Activated naive CD8-positive, alpha-beta T cell treated with anti-CD3 and anti-CD28 coated beads, Interleukin-2, amount 50 U/mL, for 16 hours (primary cell): Measurements from ENCODE around the gene DDX5.
"Not testable (repeated sequence)": the region's sequence is repeated elsewhere in the genome, so short reads cannot be mapped to it uniquely, and the experiment has no call there.

Experiments used
- DNase-seq: peaks from one replicate; pipeline ENCODE4 v3.0.0-alpha.2; 2020; ENCODE audit warnings: low read depth, low spot score

The DDX5 gene

DNA sequence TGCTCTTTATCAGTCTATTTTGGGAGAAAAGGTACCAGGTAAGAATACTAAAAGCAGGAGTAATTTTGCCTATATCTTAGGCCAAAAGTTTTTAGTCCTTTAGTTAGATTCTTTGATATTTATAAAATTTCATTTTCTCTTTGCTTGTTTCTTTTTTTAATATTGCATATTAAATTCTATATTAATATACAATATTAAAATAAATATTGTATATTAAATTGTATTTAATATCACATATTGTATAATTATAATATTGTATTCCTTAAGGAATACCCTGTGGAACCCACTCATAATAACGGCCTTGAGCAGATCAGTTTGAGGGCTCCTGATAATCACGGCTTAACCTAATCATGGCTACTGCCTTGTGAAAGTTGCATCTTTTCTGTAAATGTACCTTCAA, 2.6 kb upstream of the DDX5 start:
- DNase-seq: no peak

DNA sequence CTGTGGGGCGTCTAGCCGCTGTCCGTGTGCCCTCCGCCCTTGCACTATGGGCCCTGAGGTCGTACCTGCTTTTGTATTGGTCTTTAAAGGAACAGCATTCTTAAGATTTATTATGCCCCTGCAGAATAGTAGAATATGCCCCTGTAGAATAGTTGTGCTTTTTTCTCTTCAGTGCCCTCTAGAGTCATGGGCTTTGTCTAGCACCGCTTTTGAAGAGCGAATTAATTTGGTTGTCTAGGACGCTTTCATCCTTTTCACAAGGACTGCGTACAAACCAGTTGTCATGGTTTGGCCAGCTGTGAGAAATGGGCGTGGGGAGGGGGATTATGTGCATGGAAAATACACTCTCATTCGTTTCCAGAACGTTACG, 1.3 kb upstream of the DDX5 start:
- DNase-seq: no peak

DNA sequence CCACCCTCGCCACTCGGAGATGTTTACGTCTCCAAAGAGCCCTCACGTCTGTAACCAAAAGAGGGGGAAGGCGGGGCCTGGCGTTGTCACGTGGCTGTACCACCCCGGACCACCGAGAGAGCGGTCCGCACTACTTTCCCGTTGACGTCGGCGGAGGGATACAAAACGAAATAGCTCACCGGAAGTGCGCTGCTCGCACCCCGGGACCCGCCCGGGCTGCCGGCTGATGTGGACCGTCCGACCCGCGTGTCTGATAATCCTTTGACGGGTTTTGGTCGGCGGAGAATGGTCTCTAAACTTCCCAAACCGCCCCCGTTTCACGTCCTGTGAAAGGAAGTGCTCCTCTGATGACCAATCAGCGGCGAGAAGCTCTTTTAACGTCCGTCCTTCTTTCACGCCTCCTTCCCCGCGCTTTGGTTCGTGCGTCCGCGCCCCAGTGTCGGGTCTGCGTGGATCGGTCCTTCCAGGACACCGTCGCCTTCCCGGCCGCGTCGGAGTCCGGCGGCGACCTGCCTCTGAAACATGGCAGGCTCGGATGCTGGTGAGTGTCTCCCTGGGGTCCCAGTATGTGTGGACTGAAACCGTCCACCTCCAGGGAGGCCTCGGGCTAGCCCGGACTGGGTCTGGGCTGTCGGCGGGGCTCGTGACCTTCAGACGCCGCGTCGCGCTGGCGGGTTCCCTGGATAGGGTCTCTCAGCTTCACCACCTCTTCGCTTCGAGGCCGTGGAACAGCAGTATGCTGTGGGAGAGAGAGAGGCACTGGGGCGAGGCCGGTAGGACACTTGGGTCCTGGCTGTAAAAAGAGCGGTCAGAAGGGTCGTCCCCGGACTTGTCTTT, 705 bp upstream of the DDX5 start, which contains the start of gene CEP95:
TSS of gene CEP95 (plus strand) at position 402 of the 837 bp plus-strand sequence. CDS start at position 523, 121 bp downstream.
- DNase-seq: peak; percentile 93

DNA sequence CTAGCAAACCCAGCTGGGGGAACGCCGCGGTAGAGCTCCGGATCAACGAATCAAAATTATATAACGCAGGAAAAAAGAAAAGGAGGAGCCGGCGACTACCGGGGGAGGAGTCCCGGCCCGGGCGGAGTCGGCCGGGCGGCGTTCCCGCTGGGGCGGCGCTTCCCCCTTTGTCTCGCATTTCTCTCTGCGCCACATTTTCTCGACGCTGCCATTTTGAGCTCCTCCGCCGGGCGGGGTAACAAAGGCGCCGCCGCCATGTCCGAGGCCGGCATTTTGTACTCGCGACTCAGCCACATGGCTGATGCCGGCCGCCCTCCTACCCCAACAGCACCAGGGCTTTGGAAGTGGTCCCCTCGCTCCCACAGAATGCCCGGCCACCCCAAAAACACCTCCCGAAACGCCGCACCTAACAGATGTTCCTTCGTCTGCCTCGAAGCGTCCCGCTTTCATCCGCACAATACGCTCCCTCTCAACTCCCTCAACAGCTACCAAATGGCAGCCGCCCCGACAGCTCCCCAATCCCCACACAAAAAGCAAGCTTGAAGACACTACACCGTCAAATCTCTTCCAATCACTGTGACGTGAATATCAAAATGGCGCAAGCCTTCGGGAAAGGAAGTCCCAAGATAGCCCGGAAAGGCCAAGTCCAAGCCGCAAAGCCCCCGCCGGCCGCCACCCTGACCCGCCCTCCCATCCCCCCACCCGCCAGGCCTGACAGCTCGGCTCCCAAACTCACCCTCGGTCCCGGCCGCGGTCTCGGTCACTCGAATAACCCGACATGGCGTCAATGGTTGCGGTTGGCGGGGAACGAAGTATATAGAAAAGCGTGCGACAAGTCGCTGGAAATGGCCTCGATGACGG, 519 bp downstream of the DDX5 start:
- DNase-seq: peak; percentile 71

DNA sequence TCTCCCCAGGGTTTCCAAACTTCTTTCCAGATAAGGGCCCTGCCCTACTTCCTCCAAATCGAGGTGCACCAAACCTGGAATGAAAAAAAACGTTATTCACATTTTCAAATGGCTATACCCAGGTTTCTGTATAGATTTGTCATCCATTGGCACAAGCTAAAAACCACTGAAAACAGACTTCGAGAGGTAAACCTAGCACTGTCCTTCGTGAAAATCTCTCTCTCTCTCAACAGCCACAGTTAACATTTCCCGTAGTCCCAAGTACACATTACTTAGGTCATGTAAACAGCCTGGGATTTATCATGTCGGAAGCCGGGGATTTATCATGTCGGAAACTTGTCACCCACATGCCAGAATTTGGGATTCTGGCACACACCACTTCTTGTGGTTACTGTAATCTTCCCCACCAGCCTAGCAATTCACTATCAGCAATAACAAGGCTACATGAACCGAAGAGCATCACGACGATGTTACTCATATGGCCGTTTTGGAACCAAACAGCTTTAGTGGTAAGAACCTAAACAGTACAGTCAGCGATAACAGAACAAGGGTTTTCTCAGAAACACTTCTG, 1.2 kb downstream of the DDX5 start:
- DNase-seq: no peak

DNA sequence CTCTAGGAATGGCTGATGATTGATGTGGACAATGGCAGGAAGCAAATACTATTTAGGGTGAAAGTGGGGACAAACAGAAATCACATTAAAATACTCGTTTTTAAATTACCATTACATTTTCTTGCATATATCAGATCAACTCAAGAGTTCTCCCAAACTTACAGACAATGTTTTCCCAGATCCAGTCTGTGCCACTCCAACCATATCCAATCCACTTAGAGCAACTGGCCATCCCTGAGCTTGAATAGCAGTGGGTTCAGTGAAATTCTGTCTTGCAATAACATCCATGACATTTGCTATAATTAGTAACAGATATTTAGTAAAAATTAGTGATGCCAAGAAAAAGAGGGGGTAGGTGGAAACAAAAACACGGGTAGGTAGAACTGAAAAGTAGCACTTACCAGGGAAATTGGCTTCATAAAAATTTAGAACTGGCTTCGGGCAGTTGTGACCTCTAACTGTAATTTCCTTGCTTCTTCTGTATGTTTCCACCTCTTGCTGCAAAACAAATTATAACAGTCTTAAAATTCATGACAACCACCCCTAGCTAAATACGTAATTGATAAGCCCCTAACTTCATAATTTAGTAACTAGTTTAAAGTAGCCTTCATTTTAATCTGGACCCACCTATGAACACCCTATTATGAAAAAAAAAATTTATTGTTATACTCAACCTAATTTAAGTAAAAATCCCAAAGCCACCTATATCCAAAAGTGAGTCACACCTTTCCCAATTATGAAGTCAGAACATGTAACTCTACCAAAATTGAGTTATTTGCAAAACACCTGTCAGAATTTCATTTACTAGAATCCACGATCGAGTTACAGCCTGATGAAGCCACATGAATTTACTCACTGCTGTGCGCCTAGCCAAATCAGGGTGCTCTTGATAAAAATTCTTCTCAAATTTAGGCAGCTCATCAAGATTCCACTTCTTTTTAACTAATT, 2.0 kb downstream of the DDX5 start:
- DNase-seq: no peak

DNA sequence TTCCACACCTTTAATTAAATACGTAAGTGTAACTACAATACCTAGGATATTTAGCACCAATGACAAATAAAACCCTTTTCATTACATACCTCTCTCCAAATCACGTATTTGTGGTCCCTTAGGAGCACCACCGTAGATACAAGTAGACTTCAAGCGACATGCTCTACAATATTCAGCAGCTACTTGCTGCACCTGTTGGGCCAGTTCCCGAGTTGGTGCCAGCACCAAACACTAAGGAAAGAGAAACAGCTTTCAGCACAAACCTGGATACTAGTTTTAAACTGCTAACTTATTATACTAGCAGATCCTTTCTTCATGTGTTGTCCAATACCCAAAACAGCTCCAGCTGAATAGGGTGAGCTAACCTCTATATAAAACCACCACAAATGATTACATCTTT, 2.7 kb downstream of the DDX5 start:
- DNase-seq: no peak

DNA sequence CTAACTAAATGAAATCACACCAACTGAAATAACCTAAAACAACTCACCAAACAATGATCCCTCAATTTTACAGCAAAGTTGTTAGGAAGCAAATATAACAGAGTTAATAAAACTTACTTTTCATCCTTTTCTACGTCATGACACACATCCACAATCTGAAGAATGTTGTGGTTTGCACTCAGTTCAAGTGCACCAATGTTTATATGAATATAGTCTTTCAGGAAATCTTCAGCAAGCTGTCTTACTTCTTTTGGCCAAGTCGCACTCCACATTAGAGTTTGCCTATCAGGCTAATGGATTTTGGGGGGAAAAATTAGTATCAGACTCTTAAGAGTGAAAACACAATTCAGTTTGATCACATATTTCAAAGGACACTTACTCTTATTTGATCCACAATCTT, 3.3 kb downstream of the DDX5 start:
- DNase-seq: no peak

DNA sequence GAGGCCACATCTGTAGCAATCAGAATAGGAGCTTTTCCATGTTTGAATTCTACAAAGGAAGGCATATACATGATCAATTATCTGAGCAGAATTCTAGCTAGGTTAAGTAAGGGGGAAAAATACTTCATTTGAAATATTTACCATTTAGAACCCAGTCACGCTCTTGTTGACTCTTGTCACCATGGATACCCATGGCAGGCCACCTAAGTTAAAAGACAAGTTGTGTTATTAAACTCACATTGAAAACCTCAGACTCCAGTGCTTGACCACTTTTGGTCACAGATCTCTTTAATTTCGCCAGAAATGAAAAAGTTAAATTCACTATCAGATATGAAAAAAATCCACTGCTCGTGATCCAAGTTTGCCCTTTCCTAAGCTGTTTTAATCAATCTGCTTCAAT, 4.1 kb downstream of the DDX5 start:
- no peak for DNase-seq

DNA sequence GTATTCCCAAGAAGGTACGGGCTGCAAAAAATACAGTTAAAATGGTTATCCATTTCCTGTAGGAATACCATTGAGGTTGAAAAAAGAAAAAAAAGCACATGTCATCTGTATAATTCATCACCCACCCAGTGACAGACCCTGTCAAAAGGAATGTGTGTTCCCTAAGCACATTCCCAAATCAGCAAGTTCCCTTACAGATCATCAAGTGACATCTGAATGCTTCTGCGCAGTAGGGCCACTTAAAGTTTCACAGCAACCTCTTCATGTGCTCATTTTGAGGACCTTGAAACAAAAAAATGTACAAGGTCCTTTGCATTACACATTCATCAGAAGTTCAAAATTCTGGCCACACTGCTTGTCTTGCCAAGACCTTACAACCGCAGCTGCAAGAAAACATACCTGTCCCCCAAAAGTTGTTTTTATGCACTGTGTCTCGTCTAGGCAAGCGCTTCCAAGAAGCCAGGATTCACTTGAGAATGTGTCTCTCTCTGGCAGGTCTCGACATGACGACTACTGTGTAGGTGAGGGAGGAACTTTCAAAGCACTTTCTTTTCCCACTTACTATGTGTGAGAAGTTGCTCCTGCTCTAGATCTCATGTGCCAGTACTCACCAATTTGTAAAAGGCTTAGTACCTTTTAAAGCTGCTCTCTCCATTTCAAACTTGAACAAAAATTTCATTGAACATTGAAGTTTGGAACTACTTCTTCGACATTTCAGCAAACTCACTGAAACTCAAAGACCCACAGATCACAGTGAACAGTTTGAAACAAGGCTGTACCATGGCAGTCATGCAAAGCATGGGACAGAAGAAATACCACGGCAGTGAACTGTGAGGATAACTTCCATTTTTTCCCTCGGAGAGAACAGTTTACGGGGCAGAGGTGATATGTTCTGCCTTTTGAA, 5.0 kb downstream of the DDX5 start:
- DNase-seq: no peak

DNA sequence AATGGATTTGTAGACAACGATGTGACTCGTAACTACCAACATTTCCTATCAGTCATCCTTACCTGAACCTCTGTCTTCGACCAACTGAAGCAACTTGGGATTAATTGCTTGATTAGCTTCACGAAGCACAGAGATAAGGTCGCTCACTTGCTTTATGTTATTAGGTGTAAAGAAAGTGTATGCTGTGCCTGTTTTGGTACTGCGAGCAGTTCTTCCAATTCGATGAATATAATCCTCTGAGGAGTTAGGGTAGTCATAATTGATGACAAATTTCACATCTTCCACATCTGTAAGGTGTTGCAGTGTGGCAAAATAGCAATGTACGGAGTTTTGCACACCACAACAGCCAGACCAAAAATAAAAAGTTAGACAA, 5.6 kb downstream of the DDX5 start:
- DNase-seq: no peak

DNA sequence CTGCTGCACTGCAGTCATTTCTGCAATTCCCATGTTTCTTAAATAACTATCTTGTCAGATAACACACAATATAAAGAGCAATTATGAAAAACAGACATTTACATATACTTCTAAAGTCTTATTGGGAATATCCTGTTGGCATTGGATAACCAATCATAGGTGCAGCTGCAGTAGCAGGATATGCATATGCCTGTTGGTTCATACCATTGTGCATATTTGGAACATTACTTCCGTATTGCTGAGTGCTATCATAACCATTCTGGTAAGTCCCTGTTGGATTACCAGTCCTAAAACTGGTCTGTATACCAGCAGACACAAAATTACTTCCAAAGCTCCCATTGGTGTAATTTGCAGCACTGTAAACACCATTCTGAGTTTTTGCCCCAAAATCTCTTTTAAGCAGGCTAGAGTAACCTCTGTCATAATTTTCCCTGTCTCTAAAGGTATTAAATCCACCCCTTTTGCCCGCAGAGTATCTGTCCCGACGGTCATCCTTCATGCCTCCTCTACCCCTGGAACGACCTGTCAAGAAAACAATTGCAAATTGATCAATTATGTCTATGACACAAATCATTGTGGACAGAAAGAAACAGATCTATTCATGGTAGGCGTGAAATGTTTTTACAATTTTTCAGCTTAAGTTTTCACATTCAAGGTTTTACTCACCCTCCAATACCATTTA, 6.1 kb downstream of the DDX5 start:
- DNase-seq: no peak

DNA sequence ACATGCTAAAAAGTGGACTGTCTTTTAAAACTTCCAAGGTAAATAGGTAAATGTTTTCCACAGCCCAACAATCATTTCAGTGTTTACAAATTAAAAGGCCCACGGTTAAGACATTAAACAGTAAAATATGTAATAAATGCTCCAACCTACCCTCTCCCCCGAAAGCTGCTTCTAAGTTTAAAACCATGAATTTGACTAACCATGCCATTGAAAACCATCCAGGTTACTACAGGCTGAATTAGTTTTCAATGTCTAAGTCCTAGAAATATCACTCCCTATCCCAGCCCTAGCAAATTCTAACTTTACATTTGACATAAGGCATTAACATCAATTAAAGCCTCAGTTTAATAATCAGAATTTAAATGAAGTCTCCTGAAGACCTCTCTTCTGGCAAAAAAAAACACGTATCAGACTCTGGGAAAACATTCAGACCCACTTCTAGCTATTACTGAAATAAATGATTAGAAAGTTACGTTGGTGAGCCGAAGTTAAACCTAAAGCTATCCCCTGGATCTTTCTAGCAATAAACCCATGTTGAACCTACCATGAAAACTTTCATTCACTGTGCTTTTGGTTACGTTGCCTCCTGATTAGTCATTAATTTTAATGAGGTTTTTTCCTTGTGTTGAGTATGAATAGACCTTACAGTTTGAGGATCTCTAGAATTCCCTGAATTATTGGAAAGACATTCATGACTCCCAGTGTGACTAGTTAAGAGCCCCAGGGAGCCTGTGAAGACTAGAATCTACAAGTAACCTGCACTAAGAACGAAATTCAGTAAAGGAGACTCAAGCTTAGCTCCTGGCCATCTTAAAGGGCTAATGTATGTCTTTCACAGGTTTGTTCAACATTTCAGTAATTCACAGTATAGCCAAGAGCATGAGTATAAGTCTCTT, 7.5 kb downstream of the DDX5 start:
- DNase-seq: no peak

DNA sequence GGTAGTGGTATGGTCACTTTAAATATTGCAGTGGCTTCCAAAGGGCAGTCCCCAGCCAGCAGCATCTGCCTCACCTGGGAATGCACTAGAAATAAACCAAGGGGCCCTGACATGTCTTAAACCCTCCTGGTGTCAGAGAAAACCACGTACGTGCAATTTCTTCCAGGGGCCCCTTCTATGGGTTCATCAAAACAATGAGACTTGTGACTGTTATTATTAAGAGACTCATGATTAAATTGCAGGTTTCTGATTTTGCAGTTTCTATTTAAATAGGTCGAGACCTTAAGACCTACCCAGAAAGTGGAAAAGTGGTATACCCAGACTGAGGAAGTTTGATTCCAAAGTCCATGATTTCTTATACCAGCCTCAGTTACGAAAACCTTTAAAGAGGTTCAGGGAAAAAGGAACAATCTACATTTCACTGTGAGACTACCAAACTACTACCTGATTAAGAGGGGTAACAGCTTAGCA, 8.5 kb downstream of the DDX5 start:
- no peak for DNase-seq

DNA sequence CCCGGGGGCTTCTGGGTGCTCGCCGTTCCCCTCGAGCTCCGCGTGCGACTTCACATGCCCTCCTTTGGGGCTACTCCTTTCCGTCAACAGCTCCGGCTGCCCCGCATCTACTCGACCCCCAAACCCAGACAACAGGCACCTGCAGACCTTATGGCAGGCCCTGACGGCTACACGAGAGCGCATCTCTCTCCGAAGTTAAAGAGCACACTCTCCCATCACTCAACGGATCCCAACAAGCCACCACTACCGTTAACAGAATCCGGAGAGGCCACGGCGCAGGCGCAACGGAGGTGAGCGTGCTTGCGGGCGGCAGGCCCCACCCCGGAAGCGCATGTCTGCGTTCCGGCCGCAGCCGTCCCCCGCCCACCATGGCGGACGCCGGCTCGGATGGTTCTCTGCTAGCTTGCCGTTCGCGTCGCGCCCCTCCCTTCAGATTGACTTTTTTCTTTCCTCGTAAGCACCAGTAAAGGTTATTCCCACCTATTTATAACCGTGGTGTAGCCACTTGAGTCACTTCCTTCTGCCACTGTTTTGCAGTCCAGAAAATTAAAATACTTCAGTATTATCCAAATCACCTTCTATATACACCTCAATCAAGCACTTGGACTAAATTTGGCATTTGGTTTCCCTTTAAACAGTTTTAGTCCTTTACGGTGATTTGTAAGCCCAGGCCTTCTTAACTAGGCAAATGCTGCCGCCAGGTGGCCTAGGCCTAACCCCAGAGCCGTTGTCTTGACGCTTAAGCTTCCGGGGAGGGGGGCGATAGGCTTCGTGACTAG, 9.1 kb downstream of the DDX5 start, which contains the start of gene POLG2:
TSS of gene POLG2 (minus strand) at position 269 of the 779 bp plus-strand sequence. CDS start at position 183, 86 bp downstream.
- peak; percentile 89 for DNase-seq

DNA sequence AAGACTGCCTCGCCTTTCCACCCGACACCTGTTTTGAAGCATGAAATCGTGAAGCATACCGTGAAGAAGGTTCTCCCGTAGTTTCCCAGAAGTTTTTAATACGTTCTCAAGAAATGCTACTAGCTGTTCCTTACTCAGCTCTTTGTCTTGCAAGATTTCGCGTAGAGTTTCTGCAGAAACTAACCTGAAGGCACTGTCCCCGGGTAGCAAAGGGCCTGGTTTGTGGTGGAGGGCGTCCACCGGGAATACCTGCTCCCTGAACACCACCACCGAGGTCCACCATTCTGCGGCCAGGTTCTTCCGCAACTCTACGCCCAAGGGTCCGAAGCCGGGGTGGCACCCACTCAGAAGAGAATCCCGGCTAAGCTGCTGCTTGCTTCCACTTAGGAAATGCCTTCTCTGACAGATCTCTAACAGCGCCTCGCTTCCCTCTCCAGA, 9.7 kb downstream of the DDX5 start:
- no peak for DNase-seq

DNA sequence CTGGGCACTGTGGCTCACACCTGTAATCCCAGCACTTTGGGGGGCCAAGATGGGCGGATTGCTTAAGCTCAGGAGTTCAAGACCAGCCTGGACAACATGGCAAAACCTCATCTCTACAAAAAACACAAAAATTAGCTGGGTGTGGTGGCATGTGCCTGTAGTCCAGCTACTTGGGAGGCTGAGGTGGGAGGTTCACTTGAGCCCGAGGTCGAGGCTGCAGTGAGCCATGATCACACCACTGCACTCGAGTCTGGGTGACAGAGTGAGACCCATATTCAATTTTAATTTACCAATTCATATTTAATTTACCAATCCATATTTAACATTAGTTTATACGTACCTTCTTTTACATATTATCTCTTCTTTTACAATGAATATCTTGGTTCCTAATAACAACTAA, 10.8 kb downstream of the DDX5 start:
- not testable (repeated sequence) for DNase-seq

DNA sequence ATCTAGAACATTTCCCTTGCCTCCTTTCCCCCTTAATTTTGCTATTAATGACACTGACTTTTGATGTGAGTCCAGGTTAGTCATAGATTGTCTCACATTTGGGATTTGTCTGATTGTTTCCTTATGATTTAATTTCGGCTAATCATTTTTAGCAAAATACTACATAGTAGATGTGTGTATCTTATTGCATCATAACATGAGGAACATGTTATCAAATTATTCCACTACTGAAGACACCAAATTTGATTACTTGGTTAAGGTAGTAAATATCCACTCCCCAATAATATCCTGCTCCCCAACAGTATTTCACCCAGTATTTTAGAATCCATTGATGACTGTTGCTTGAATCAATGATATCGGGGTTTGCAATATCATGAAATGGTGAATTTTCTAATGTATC, 12.0 kb downstream of the DDX5 start:
- DNase-seq: no peak
